Choroid plexus epithelial cell (primary cell): ENCODE measurements around the gene IGSF8.

Experiments used
- DNase-seq: peaks from one replicate; pipeline ENCODE4 v3.0.0-alpha.2; 2010; ENCODE audit warnings: low read depth
- H3K4me3 ChIP-seq: 2 replicates; pipeline ENCODE4 v1.5.1; 2011; ENCODE audit warnings: low read depth, mild to moderate bottlenecking, control low read depth, low read length, moderate library complexity
- TF ChIP-seq, protein P1 (sequence below): conservative IDR thresholded peaks from 2 replicates; pipeline ENCODE4 v1.5.1; 2011; ENCODE audit warnings: low read depth, mild to moderate bottlenecking, control low read depth, inconsistent platforms, low read length, moderate library complexity

Gene IGSF8

DNA sequence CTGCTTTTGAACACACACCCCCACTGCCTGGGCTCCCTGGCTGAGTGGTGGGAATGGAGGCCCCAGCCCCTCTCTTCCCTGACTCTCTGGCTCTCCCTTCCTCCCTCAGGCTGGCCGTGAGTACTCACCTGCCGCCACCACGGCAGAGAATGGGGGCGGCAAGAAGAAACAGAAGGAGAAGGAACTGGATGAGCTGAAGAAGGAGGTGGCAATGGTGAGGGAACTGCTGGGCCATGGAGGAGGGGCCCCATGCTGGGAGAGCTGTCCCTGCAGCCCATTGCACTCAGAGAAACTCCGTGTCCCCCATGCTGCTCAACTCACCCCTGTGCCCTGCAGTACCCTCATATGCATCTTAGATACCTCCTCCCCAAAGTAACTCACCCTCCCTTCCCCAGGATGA lies 22.4 kb upstream of the IGSF8 start:
- no peak for DNase-seq
- TF ChIP-seq, protein P1, sequence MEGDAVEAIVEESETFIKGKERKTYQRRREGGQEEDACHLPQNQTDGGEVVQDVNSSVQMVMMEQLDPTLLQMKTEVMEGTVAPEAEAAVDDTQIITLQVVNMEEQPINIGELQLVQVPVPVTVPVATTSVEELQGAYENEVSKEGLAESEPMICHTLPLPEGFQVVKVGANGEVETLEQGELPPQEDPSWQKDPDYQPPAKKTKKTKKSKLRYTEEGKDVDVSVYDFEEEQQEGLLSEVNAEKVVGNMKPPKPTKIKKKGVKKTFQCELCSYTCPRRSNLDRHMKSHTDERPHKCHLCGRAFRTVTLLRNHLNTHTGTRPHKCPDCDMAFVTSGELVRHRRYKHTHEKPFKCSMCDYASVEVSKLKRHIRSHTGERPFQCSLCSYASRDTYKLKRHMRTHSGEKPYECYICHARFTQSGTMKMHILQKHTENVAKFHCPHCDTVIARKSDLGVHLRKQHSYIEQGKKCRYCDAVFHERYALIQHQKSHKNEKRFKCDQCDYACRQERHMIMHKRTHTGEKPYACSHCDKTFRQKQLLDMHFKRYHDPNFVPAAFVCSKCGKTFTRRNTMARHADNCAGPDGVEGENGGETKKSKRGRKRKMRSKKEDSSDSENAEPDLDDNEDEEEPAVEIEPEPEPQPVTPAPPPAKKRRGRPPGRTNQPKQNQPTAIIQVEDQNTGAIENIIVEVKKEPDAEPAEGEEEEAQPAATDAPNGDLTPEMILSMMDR = no peak
- H3K4me3 ChIP-seq = no peak overlapping the region

DNA sequence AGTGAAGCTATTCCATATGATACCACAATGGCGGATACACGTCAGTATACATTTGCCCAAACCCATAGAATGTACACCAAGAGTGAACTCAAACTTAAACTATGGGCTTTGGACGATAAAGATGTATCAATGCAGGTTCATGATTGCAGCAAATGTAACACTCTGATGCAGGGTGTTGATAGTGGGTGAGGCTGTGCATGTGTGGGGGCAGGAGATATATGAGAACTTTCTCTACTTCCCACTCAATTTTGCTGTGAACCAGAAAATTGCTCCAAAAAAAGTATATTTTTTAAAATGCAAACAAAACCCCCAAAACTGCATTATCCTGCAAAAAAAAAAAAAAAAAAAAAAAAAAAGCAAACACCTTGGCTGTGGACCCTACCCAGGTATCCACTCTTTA lies 20.5 kb upstream of the IGSF8 start:
- H3K4me3 ChIP-seq = no peak overlapping the region
- DNase-seq = no peak
- TF ChIP-seq, protein P1 = no peak

DNA sequence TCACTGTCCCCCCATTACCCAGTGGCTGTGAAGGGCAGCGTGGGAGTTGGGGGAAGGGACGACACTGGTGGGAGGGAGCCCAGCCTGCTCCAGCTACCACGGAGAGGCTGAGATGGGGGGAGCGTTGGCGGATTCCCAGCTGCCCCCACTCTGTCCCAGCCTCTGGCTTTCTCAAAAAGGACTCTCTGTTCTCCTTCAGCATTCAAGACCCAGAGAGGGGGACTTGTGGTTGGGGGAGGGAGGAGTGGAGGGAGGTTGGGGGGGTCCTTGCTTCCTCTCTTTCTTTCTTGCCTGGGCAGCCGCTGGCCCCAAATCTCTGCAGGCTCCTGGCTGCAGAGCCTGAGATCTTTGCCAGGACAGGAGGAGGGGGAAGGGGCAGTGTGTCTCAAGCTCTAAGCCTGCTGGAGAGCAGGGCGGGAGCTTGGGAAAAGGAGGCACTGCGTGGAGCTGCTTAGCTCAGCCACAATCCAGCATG lies 19.3 kb upstream of the IGSF8 start:
- H3K4me3 ChIP-seq = no peak overlapping the region
- TF ChIP-seq, protein P1 = no peak
- DNase-seq = peak; percentile 65

DNA sequence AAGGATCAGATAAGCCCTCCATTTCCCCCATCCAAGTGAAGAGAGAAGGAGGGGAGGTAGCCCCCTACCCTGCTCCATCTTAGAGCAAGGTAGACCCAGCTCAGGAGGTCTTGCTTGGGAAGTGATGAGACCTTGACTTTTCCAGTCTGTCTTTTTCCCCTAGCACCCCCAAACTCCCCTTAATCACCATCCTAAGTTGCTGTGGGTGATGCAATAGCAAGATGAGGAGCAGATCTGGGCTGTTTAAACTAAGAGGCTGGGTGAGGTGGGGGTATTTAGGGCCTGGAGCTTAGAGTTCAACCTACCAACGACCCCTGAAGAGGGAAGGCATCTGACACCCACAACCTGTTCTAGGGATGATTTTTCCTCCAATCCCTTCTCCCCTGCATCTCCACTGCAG lies 18.9 kb upstream of the IGSF8 start:
- H3K4me3 ChIP-seq = no peak overlapping the region
- TF ChIP-seq, protein P1 = no peak
- no peak for DNase-seq

DNA sequence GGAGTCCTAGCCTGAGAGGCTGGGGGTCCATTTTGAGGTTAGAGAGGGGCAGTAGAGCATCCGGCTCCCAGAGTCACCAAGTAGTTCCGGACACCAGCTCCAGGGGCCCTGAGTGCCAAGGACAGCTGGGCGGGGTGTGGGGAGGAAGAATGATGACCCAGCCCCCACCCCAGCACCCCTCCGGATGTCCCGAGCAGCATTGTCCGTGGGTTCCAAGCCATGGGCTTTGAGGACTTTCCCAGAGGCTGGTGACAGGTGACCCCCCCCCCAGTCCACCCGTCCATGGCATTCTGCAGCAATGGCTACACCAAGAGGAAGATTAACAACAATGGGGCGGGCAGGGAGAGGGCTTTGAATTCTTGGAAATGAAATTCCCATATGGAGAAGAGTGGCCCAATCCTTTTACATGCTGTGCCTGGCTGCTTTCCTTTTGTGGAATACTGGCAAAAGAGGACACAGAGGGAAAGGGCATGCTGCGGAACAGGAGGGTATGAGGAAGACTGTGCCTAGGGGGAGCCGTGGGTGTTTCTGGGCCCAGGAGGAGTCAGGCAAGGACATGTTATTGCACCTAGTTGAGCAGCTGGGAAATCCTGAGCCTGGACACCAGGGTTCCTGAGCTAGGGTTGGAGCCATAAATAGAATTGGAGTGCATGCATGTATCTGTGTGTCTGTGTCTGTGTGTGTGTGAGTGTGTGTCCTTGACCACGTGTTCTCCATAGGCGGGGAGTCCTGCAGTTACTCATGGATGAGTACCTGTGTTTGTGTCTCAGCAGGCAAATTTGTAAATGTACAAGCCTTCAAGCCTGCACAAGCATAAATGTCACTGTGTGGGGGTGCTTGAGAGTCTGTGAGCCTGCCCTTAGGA lies 18.1 kb upstream of the IGSF8 start:
- DNase-seq = peak; percentile 79
- TF ChIP-seq, protein P1 = no peak
- peak overlapping the region; percentile 3 for H3K4me3 ChIP-seq

DNA sequence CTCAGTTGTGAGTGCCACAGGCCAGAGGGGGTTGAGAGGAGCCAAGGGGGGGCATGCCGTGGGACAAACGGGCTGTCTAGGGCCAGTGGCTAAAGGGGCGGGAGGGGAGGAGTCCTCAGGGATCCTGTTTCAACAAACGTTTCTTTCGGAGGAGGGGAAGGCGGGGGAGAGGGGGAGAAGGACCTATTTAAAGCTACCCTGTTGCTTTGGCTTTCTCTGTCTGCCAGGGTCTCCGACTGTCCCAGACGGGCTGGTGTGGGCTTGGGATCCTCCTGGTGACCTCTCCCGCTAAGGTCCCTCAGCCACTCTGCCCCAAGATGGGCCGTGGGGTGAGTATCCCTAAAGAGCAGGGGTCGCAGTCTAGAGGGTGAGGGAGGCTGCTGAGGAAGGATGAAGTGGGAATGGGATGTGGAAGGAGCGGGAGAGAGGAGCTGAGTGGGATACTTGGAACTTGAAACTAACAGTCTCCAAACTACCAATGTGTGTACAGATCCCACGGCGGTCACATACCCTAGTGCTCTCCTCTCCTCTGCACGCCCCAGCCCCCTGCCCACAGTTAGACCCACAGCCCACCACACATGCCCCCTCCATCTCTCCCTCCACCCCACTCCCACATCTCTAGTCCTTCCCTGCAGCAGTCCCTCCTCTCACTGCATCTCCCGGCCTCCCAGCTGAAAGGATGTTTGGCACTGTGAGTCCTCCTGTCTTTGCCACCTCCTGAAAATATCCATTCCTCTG lies 17.3 kb upstream of the IGSF8 start, which contains the start of gene ATP1A2:
ATP1A2 (plus strand) TSS at position 215 of the 738 bp plus-strand sequence; CDS start at position 318, 103 bp downstream.
- no peak within 1 kb of the TSS for H3K4me3 ChIP-seq
- DNase-seq = no peak
- TF ChIP-seq, protein P1 = no peak
